ENCODE measurements around the gene CHCHD10. TPM values are rescaled to one million over a fixed set of nuclear protein-coding genes. Genes with fewer than 3 reads are reported as not detected.

The CHCHD10 gene
- total RNA-seq, result 100 to 1,000 TPM in 2 of 8 experiments, 10 to 100 TPM in 6; 35.7 to 201 (median 54.1) TPM

- Histone ChIP-seq H3K4me3 (peak within 1 kb of the TSS; percentile 49 to 82 (median 59)), H3K27ac (peak within 1 kb of the TSS; percentile 75 to 86), H3K4me1 (replicated peaks in 1 of 2) (peaks cover 38 to 62% of the 10 kb centered on the region in 2 donors)
- 7% methylated on average over 3 of the region's 63 CpGs; no CpG with 5 or more reads in 9 of the 10 experiments for WGBS, 10 experiments
- ATAC-seq (replicated peaks in 6 of 8), result peak; percentile 59 to 88 (median 82)
- in situ Hi-C loops (cut with MboI; ENCODE audit: low pct_unique_long_range_greater_than_20kb in 2 of 9, low sequenced_read_pairs in 9 of 9, unreplicated experiment in 9 of 9), result no loop called here
These were observed at the start of gene CHCHD10 for GRCh38 chr22:23767673-23768548. Gene CHCHD10 (minus strand): TSS chr22:23767972. CDS start chr22:23767874, 98 bp downstream.

DNA sequence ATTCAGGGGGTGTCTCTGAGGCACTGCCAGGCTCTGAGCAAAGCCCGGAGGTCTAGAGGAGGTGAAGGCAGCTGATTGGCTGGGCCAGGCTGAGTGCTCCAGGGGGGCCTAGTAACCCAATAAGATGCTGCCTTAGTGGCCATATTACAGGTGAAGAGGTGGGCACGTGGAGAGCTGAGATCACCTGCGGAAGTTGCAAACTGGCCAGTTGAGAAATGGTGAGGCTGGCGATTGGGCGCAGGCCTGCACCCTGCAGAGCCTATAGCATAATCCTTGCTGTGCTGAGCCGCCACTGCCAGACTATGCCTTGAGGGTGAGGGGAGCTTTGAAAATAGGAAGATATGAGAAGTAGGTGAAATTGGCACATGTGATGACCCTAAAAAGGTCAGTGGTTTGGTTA, 49.4 kb upstream of the CHCHD10 start:
- no peak for ATAC-seq (replicated peaks in 6 of 8)
- Histone ChIP-seq H3K4me3 (no peak overlapping the region), H3K4me1 (replicated peaks in 1 of 2) (no peaks in the 10 kb centered on the region), H3K27ac (no peak overlapping the region)
- WGBS, 10 experiments, result 80 to 100% (median 100%) methylated on average over 1 to 2 of the region's 6 CpGs; no CpG with 5 or more reads in 7 of the 10 experiments
- in situ Hi-C loops (cut with MboI; ENCODE audit: low pct_unique_long_range_greater_than_20kb in 2 of 9, low sequenced_read_pairs in 9 of 9, unreplicated experiment in 9 of 9), result no loop called here

GRCh38 chr22:23816156-23816976, 48.6 kb upstream of the CHCHD10 start:
- H3K4me3 ChIP-seq, result no peak overlapping the region
- in situ Hi-C loops (cut with MboI; ENCODE audit: low pct_unique_long_range_greater_than_20kb in 2 of 9, low sequenced_read_pairs in 9 of 9, unreplicated experiment in 9 of 9), result no loop called here
- 0 to 100% (median 94%) methylated on average over 1 to 7 of the region's 18 CpGs; no CpG with 5 or more reads in 1 of the 10 experiments for WGBS, 10 experiments
- no peaks in the 10 kb centered on the region for H3K4me1 ChIP-seq (replicated peaks in 1 of 2)
- H3K27ac ChIP-seq, result no peak overlapping the region
- peak in 1 of 8 experiments; percentile 80 for ATAC-seq (replicated peaks in 6 of 8)

DNA sequence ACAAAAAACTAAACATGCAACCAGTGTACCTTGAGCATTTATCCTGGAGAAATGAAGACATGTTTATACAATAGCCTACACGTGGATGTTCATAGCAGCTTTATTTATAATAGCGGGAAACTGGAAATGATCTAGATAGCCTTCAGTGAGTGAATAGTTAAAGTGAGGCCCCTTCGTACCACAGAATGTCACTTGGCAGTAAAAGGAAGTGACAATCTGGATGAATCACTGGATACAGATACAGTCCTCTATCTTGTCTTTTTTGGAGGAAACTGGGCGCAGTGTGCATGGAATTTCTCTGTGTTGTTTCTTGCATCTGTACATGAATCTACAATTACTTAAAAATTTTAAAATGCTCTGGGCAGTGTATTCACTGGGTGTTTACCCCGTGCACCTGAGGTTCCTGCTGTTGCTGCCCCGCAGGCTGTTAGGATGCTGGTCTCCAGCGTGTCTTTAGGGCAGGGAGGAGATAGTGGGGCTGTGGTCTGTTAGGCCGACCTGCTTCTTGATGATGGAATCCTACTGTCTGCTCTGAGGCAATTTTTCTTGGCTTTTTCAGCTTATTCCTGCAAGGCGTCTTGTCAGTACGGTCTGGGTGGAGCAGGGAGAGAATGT, 47.9 kb upstream of the CHCHD10 start:
- no peaks in the 10 kb centered on the region for H3K4me1 ChIP-seq (replicated peaks in 1 of 2)
- WGBS, 10 experiments, result 59 to 100% (median 85%) methylated on average over 2 to 8 of the region's 10 CpGs
- no peak overlapping the region for H3K4me3 ChIP-seq
- no peak overlapping the region for H3K27ac ChIP-seq
- in situ Hi-C loops (cut with MboI; ENCODE audit: low pct_unique_long_range_greater_than_20kb in 2 of 9, low sequenced_read_pairs in 9 of 9, unreplicated experiment in 9 of 9), result no loop called here
- ATAC-seq (replicated peaks in 6 of 8), result no peak

DNA sequence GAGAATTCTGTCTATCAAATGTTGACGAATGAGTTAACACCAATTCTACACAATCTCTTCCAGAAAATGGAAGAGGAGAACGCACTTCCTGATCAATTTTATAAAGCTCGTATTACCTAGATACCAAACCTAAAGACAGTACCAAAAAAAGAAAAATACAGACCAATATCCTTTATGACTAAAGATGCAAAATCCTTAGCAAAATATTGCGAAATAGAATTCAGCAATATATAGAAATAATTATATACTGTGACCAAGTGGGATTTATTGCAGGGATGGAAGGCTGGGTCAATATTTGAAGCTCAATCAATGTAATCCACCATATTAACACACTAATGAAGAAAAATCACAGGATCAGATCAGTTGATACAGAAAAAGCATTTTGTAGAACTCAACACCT, 44.6 kb upstream of the CHCHD10 start:
- 84 to 100% (median 100%) methylated on average over 1 to 4 of the region's 4 CpGs for WGBS, 10 experiments
- in situ Hi-C loops (cut with MboI; ENCODE audit: low pct_unique_long_range_greater_than_20kb in 2 of 9, low sequenced_read_pairs in 9 of 9, unreplicated experiment in 9 of 9), result no loop called here
- Histone ChIP-seq H3K4me1 (replicated peaks in 1 of 2) (no peaks in the 10 kb centered on the region), H3K4me3 (no peak overlapping the region), H3K27ac (no peak overlapping the region)
- no peak for ATAC-seq (replicated peaks in 6 of 8)

DNA sequence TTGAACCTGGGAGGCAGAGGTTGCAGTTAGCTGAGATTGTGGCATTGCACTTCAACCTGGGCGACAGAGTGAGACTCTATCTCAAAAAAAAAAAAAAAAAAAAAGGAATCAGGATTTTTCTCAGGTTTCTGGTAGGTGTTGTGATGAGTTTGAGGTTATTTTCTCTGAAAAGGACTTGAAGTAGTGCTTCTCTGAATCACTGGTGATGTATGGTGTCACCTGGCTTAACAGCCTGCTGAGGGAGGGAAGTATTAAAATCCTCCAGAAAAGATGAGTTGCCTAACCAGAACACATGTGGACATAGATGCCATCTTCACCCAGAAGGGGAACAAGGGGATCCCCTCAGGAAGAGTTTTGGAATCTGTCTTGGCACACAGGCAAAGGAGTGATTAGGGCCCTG, 39.1 kb upstream of the CHCHD10 start:
- no CpG with 5 or more reads among the region's 1 CpG for WGBS, 10 experiments
- in situ Hi-C loops (cut with MboI; ENCODE audit: low pct_unique_long_range_greater_than_20kb in 2 of 9, low sequenced_read_pairs in 9 of 9, unreplicated experiment in 9 of 9), result no loop called here
- no peak for ATAC-seq (replicated peaks in 6 of 8)
- Histone ChIP-seq H3K4me1 (replicated peaks in 1 of 2) (peaks cover 0 to 8% of the 10 kb centered on the region in 2 donors), H3K4me3 (no peak overlapping the region), H3K27ac (no peak overlapping the region)

DNA sequence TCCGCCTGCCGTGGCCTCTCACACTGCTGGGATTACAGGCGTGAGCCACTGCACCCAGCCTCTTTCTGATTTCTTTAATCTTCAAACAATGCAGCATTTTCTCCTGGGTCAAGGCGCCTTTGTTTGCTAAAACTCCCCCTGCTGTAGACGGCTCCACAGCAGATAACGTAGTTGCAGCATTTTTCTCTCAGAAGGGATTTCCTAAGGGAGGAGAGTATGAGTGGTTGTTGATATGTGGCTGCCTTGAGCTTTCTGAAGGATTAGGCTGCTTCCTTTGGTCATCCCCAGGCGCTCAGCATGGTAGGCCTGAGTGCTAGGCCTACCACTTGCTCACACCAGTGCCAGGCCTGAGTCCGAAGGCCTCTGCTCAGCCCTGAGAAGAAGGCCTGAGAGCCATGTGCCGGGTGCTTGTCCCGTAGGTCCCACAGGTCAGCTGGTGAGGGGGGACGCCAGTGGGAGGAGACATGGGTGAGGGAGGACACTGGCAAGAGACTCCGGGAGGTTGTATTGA, 37.1 kb upstream of the CHCHD10 start:
- H3K4me1 ChIP-seq (replicated peaks in 1 of 2), result peaks cover 0 to 8% of the 10 kb centered on the region in 2 donors
- no peak overlapping the region for H3K27ac ChIP-seq
- no peak overlapping the region for H3K4me3 ChIP-seq
- no peak for ATAC-seq (replicated peaks in 6 of 8)
- in situ Hi-C loops (cut with MboI; ENCODE audit: low pct_unique_long_range_greater_than_20kb in 2 of 9, low sequenced_read_pairs in 9 of 9, unreplicated experiment in 9 of 9), result no loop called here
- WGBS, 10 experiments, result 80 to 100% (median 89%) methylated on average over 1 to 8 of the region's 12 CpGs; no CpG with 5 or more reads in 4 of the 10 experiments

- Histone ChIP-seq H3K4me1 (replicated peaks in 1 of 2) (peaks cover 0 to 8% of the 10 kb centered on the region in 2 donors), H3K27ac (peak overlapping the region; percentile 21 to 32), H3K4me3 (no peak overlapping the region)
- ATAC-seq (replicated peaks in 6 of 8), result peak in 1 of 8 experiments; percentile 20
- in situ Hi-C loops (cut with MboI; ENCODE audit: low pct_unique_long_range_greater_than_20kb in 2 of 9, low sequenced_read_pairs in 9 of 9, unreplicated experiment in 9 of 9), result no loop called here
- 0 to 100% (median 49%) methylated on average over 1 to 8 of the region's 21 CpGs; no CpG with 5 or more reads in 2 of the 10 experiments for WGBS, 10 experiments
These were observed 35.4 kb upstream of the CHCHD10 start for GRCh38 chr22:23803001-23803819.

- in situ Hi-C loops (cut with MboI; ENCODE audit: low pct_unique_long_range_greater_than_20kb in 2 of 9, low sequenced_read_pairs in 9 of 9, unreplicated experiment in 9 of 9), result no loop called here
- H3K4me1 ChIP-seq (replicated peaks in 1 of 2), result peaks cover 0 to 8% of the 10 kb centered on the region in 2 donors
- no peak overlapping the region for H3K4me3 ChIP-seq
- no peak overlapping the region for H3K27ac ChIP-seq
- ATAC-seq (replicated peaks in 6 of 8), result no peak
- WGBS, 10 experiments, result 90 to 100% (median 100%) methylated on average over 1 to 4 of the region's 8 CpGs; no CpG with 5 or more reads in 4 of the 10 experiments
These were observed 34.2 kb upstream of the CHCHD10 start for GRCh38 chr22:23801886-23802377.

DNA sequence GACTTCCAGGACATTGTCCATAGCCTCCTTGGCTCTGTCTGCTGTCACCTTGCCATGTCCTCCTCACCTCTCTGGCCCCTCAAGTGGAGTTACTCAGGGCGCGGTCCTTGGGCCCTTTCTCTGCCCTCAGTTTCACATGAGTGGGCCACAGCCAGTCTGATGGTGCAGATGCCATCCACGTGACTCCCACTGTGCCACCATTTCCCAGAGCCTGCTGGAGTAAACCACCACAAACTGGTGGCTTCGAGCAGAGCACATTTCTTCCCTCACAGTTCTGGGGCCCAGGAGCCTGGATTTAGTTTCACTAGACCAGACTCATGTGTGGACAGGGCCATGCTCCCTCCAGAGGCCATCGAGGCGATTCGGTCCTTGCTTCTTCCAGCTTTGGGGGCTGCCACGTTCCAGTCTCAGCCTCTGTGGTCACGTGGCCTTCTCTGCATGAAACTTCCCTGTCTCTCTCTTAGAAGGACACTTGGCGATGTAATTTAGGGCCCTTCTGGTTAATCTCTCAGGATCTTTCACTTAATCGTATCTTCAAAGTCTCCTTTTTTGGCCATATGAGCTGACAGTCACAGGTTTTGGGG, 33.6 kb upstream of the CHCHD10 start:
- 67 to 100% (median 85%) methylated on average over 1 to 10 of the region's 11 CpGs; no CpG with 5 or more reads in 1 of the 10 experiments for WGBS, 10 experiments
- Histone ChIP-seq H3K4me3 (no peak overlapping the region), H3K27ac (no peak overlapping the region), H3K4me1 (replicated peaks in 1 of 2) (peaks cover 0 to 8% of the 10 kb centered on the region in 2 donors)
- in situ Hi-C loops (cut with MboI; ENCODE audit: low pct_unique_long_range_greater_than_20kb in 2 of 9, low sequenced_read_pairs in 9 of 9, unreplicated experiment in 9 of 9), result no loop called here
- ATAC-seq (replicated peaks in 6 of 8), result no peak

- ATAC-seq (replicated peaks in 6 of 8), result no peak
- Histone ChIP-seq H3K4me3 (no peak overlapping the region), H3K27ac (no peak overlapping the region), H3K4me1 (replicated peaks in 1 of 2) (peaks cover 0 to 8% of the 10 kb centered on the region in 2 donors)
- WGBS, 10 experiments, result 90 to 100% (median 97%) methylated on average over 2 to 15 of the region's 18 CpGs; no CpG with 5 or more reads in 5 of the 10 experiments
- in situ Hi-C loops (cut with MboI; ENCODE audit: low pct_unique_long_range_greater_than_20kb in 2 of 9, low sequenced_read_pairs in 9 of 9, unreplicated experiment in 9 of 9), result no loop called here
These were observed 32.8 kb upstream of the CHCHD10 start for GRCh38 chr22:23800297-23801237.

Measured in motor neuron (in vitro differentiated cells).